Thyroid gland (tissue), 4 donors: Measurements from ENCODE around the gene CLDN5. TPM values are rescaled to one million over a fixed set of nuclear protein-coding genes. Genes with fewer than 3 reads are reported as not detected.

Experiments
- DNase-seq, 2 donors: peaks; one replicate each; pipeline ENCODE4 v3.0.0-alpha.2; 2019
- H3K27ac ChIP-seq, 3 donors: fragments of 200-600 bp; sonication (generic); 1 replicate in 2 of 3; 2 replicates in 1 of 3; pipeline ENCODE4 v1.5.1; 2016 to 2019; ENCODE audit warnings: mild to moderate bottlenecking in 1 of 3, moderate library complexity in 1 of 3
- H3K27me3 ChIP-seq: fragments of 200-600 bp; sonication (generic); one replicate; pipeline ENCODE4 v1.5.1; 2019
- H3K36me3 ChIP-seq, 2 donors: fragments of 200-600 bp; sonication (generic); one replicate each; pipeline ENCODE4 v1.5.1; 2016 to 2019
- H3K4me1 ChIP-seq, 2 donors: fragments of 200-600 bp; sonication (generic); one replicate each; pipeline ENCODE4 v1.5.1; 2017 to 2019
- H3K4me3 ChIP-seq, 3 donors: fragments of 200-600 bp; sonication (generic); replicated peaks in 1 of 3; 1 replicate in 2 of 3; 2 replicates in 1 of 3; pipeline ENCODE4 v1.5.1; 2016; ENCODE audit warnings: mild to moderate bottlenecking in 1 of 3
- H3K9me3 ChIP-seq: fragments of 200-600 bp; sonication (generic); one replicate; pipeline ENCODE4 v1.5.1; 2017
- CTCF ChIP-seq, 6 experiments: fragments of 200-600 bp in 3 of 6; fragments of 450-650 bp in 3 of 6; sonication (generic) in 3 of 6; IDR thresholded peaks; one replicate each; pipeline ENCODE4 v1.5.1; 2016 to 2019; ENCODE audit warnings: antibody characterized with exemption in 6 of 6, mild to moderate bottlenecking in 2 of 6, inconsistent platforms in 1 of 6, moderate library complexity in 1 of 6
- POLR2A ChIP-seq, 2 donors: fragments of 450-650 bp; IDR thresholded peaks; one replicate each; pipeline ENCODE4 v1.6.1; 2017; ENCODE audit warnings: antibody characterized with exemption in 2 of 2, mild to moderate bottlenecking in 2 of 2, moderate library complexity in 1 of 2
- WGBS, 2 donors: methylation state at CpG; one replicate each; pipeline ENCODE4 v1.1.5; 2017; 5-methylcytosine and 5-hydroxymethylcytosine counted together
- intact Hi-C: fragments of 100-400 bp; cut with DNase I; formaldehyde crosslinking; loops from one replicate; pipeline ENCODE4 v1.15.1; 2023
- total RNA-seq, 4 donors: library from RNA; depleted of rRNA; stranded (reverse); fragments of >200 nt; gene quantifications; one replicate each; pipeline ENCODE4 v1.2.3, GENCODE V29; 2016

The CLDN5 gene
- total RNA-seq, 4 donors from 2014 or later, result 71.8 to 303 (median 131) TPM

DNA sequence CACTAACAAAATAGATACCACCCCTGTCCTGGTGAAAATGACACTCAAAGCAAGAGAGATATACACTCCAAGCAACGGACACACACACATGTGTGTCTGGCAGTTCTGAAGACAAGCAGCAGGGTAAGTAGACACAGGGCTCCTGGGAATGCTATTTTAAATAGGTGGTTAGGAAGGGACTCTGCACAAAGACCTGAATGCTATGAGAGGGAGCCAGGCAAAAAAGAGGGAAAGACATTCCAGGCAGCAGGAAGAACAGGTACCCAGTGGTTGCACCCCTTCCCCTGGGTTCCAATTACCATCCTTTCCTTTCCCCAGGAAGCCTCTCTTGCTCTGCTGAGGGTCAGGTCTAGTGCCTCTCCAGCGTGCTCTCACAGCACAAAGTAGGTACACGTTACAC is 48.2 kb downstream of the CLDN5 start:
- intact Hi-C loops, result loop anchor here (10.0 kb wide), 1 partner anchor 291 kb away; no protein-coding TSS in a partner anchor
- Histone ChIP-seq H3K27ac (no peak overlapping the region), H3K4me3 (no peak overlapping the region), H3K9me3 (no peaks in the 10 kb centered on the region), H3K4me1 (peaks cover 15 to 16% of the 10 kb centered on the region in 2 donors), H3K36me3 (peaks cover 15 to 32% of the 10 kb centered on the region in 2 donors), H3K27me3 (no peaks in the 10 kb centered on the region)
- 62 to 76% methylated on average over 3 of the region's 3 CpGs for WGBS, 2 donors
- TF ChIP-seq CTCF (IDR thresholded peaks at IDR 0.05) (no peak), POLR2A (IDR thresholded peaks at IDR 0.05) (no peak)
- DNase-seq, result no peak

- Histone ChIP-seq H3K27me3 (no peaks in the 10 kb centered on the region), H3K27ac (no peak overlapping the region), H3K4me1 (peaks cover 11% of the 10 kb centered on the region in 2 donors), H3K36me3 (peaks cover 32 to 54% of the 10 kb centered on the region in 2 donors), H3K9me3 (no peaks in the 10 kb centered on the region), H3K4me3 (no peak overlapping the region)
- intact Hi-C loops, result loop anchor here (10.0 kb wide), 1 partner anchor 289 kb away; no protein-coding TSS in a partner anchor
- WGBS, 2 donors, result 73 to 95% methylated on average over 3 of the region's 3 CpGs
- TF ChIP-seq POLR2A (IDR thresholded peaks at IDR 0.05) (no peak), CTCF (IDR thresholded peaks at IDR 0.05) (no peak)
- DNase-seq, result no peak
Measured at GRCh38 chr22:19473578-19473977, 50.6 kb downstream of the CLDN5 start.

Other genes with a start within 250 kb of the CLDN5 start
- 10 to 100 TPM in 3 of 4 donors, 1 to 10 TPM in 1; 8.5 to 19.2 (median 12.8) TPM for gene CLTCL1, start 232.7 kb downstream of the CLDN5 start, total RNA-seq
- 100 to 1,000 TPM in 2 of 4 donors, 10 to 100 TPM in 2; 63.8 to 139 (median 107) TPM for gene HIRA, start 92.7 kb downstream of the CLDN5 start, total RNA-seq
- gene MRPL40, start 91.9 kb downstream of the CLDN5 start, total RNA-seq, result 10 to 100 TPM; 37.5 to 69.3 (median 48.7) TPM
- 10 to 100 TPM; 66.9 to 90.0 (median 83.1) TPM for gene C22orf39, start 76.7 kb downstream of the CLDN5 start, total RNA-seq
- gene UFD1, start 45.2 kb downstream of the CLDN5 start, total RNA-seq, result 10 to 100 TPM; 29.3 to 52.7 (median 44.2) TPM
- 1 to 10 TPM in 2 of 4 donors, under 1 TPM in 1, not detected in 1; 0.24 to 1.9 (median 1.7) TPM for gene CDC45, start 44.5 kb downstream of the CLDN5 start, total RNA-seq
- 100 to 1,000 TPM in 1 of 4 donors, 10 to 100 TPM in 3; 14.0 to 124 (median 27.3) TPM for gene SEPTIN5, start 190.1 kb upstream of the CLDN5 start, total RNA-seq
- 1 to 10 TPM; 1.5 to 6.6 (median 3.1) TPM for gene GP1BB, start 199.1 kb upstream of the CLDN5 start, total RNA-seq
- 10 to 100 TPM in 2 of 4 donors, 1 to 10 TPM in 2; 7.6 to 34.3 (median 18.5) TPM for gene TBX1, start 236.4 kb upstream of the CLDN5 start, total RNA-seq